Loucy (cell line): Measurements from ENCODE around the gene SETX.

Experiments used
- H2AFZ ChIP-seq: fragments of 200-600 bp; sonication (generic); 2 replicates; pipeline ENCODE4 v1.6.0; 2016; ENCODE audit warnings: antibody characterized with exemption, mild to moderate bottlenecking, low read length, moderate library complexity
- H3F3A ChIP-seq: fragments of 200-600 bp; 2 replicates; pipeline ENCODE4 v1.6.0; 2016; ENCODE audit warnings: antibody characterized with exemption, low read depth, mild to moderate bottlenecking
- H3K27me3 ChIP-seq: fragments of 200-600 bp; sonication (generic); 2 replicates; pipeline ENCODE4 v1.6.1; 2014; ENCODE audit warnings: low read length, mild to moderate bottlenecking; ENCODE audit not compliant: insufficient read depth, poor library complexity, severe bottlenecking
- H3K36me3 ChIP-seq: fragments of 200-600 bp; sonication (generic); 2 replicates; pipeline ENCODE4 v1.6.1; 2016; ENCODE audit warnings: low read length; ENCODE audit not compliant: insufficient read depth
- H3K4me1 ChIP-seq: fragments of 200-600 bp; sonication (generic); 2 replicates; pipeline ENCODE4 v1.5.1; 2014; ENCODE audit warnings: low read length, mild to moderate bottlenecking; ENCODE audit not compliant: insufficient read depth, poor library complexity, severe bottlenecking
- H3K4me2 ChIP-seq: fragments of 200-600 bp; sonication (generic); 2 replicates; pipeline ENCODE4 v1.6.0; 2014; ENCODE audit warnings: antibody characterized with exemption, low read length, low read depth, mild to moderate bottlenecking; ENCODE audit not compliant: poor library complexity, severe bottlenecking
- H3K4me3 ChIP-seq: fragments of 200-600 bp; sonication (generic); 2 replicates; pipeline ENCODE4 v1.5.1; 2014; ENCODE audit warnings: low read length, mild to moderate bottlenecking, mixed read lengths; ENCODE audit not compliant: poor library complexity, severe bottlenecking
- H3K79me2 ChIP-seq: fragments of 200-600 bp; sonication (generic); 2 replicates; pipeline ENCODE4 v1.6.1; 2014; ENCODE audit warnings: low read length; ENCODE audit not compliant: insufficient read depth
- H3K9ac ChIP-seq: fragments of 200-600 bp; sonication (generic); 2 replicates; pipeline ENCODE4 v1.6.0; 2014; ENCODE audit warnings: mild to moderate bottlenecking, low read depth, low read length, moderate library complexity; ENCODE audit not compliant: poor library complexity, severe bottlenecking
- H3K9me2 ChIP-seq: fragments of 200-600 bp; sonication (generic); replicated peaks from 2 replicates; pipeline ENCODE4 v1.6.1; 2016; ENCODE audit warnings: low read depth, low read length, mixed read lengths
- H3K9me3 ChIP-seq: fragments of 200-600 bp; sonication (generic); 2 replicates; pipeline ENCODE4 v1.6.1; 2014; ENCODE audit warnings: mild to moderate bottlenecking, antibody characterized with exemption, low read length, low read depth; ENCODE audit not compliant: insufficient read depth
- H4K20me1 ChIP-seq: fragments of 200-600 bp; sonication (generic); 2 replicates; pipeline ENCODE4 v1.6.0; 2014; ENCODE audit warnings: antibody characterized with exemption, low read length, mild to moderate bottlenecking; ENCODE audit not compliant: insufficient read depth, poor library complexity, severe bottlenecking
- CTCF ChIP-seq: fragments of 200-600 bp; sonication (generic); conservative IDR thresholded peaks from 2 replicates; pipeline ENCODE4 v1.5.1; 2014; ENCODE audit warnings: mild to moderate bottlenecking, antibody characterized with exemption, low read length
- EZH2phosphoT487 ChIP-seq: fragments of 200-600 bp; IDR thresholded peaks from 2 replicates; pipeline ENCODE4 v1.6.1; 2018; ENCODE audit warnings: antibody characterized with exemption, mild to moderate bottlenecking, moderate library complexity, borderline replicate concordance

The SETX gene

GRCh38 chr9:132350861-132351315, 3.9 kb downstream of the SETX start:
- Histone ChIP-seq H3K9me2 (no peaks in the 10 kb centered on the region), H3K4me1 (peaks cover 44% of the 10 kb centered on the region), H2AFZ (no peak overlapping the region), H3K4me2 (peak overlapping the region; percentile 96), H3K9ac (peak overlapping the region; percentile 58), H3K4me3 (peak overlapping the region; percentile 82), H3K27me3 (no peaks in the 10 kb centered on the region), H3K9me3 (no peaks in the 10 kb centered on the region), H4K20me1 (peaks cover 70% of the 10 kb centered on the region), H3K36me3 (peaks cover 22% of the 10 kb centered on the region), H3F3A (peaks cover 9% of the 10 kb centered on the region; the same call in 1 of the 2 replicates), H3K79me2 (peaks cover 85% of the 10 kb centered on the region)
- TF ChIP-seq EZH2phosphoT487 (no peak), CTCF (no peak)

- H3K4me2 ChIP-seq = peak overlapping the region; percentile 96
- H3K9me3 ChIP-seq = no peaks in the 10 kb centered on the region
- peaks cover 44% of the 10 kb centered on the region for H3K36me3 ChIP-seq
These were observed 6.1 kb downstream of the SETX start for GRCh38 chr9:132348676-132349075.

GRCh38 chr9:132346177-132346576, 8.6 kb downstream of the SETX start:
- Histone ChIP-seq H3F3A (0 out of 2 replicates have a peak, but pooled peaks cover 4% of the 10 kb centered on the region), H3K4me3 (no peak overlapping the region), H3K79me2 (peaks cover 67% of the 10 kb centered on the region), H2AFZ (no peak overlapping the region), H3K9me3 (no peaks in the 10 kb centered on the region), H3K36me3 (peaks cover 68% of the 10 kb centered on the region), H4K20me1 (peaks cover 63% of the 10 kb centered on the region), H3K27me3 (no peaks in the 10 kb centered on the region), H3K9me2 (no peaks in the 10 kb centered on the region), H3K4me1 (peaks cover 10% of the 10 kb centered on the region), H3K4me2 (no peak overlapping the region), H3K9ac (no peak overlapping the region)
- no peak for TF ChIP-seq CTCF
- TF ChIP-seq EZH2phosphoT487 = no peak

More at GRCh38 chr9:132348676-132349075, 6.1 kb downstream of the SETX start:
- Histone ChIP-seq H2AFZ (no peak overlapping the region), H3K9ac (no peak overlapping the region), H3K79me2 (peaks cover 91% of the 10 kb centered on the region), H3K4me3 (no peak overlapping the region), H4K20me1 (peaks cover 70% of the 10 kb centered on the region), H3K27me3 (no peaks in the 10 kb centered on the region), H3F3A (0 out of 2 replicates have a peak, but pooled peaks cover 6% of the 10 kb centered on the region), H3K9me2 (no peaks in the 10 kb centered on the region), H3K4me1 (peaks cover 34% of the 10 kb centered on the region)
- TF ChIP-seq EZH2phosphoT487 = no peak
- no peak for TF ChIP-seq CTCF
